Endothelial cell of umbilical vein (primary cell): ENCODE data around the gene EDNRB. TPM values are rescaled to one million over a fixed set of nuclear protein-coding genes. Genes with fewer than 3 reads are reported as not detected.

ENCODE experiments used
- BruUV-seq: library from RNA; stranded (reverse); fragments of 400-500 nt; replicated peaks from 2 replicates; lab custom pipeline; 2021; lab: Mats Ljungman, UMichigan
- CTCF ChIA-PET: fragments of 300-600, 350-600 bp; sonication (Branson Sonifier 250); formaldehyde crosslinking; loops from one replicate; lab custom pipeline; 2021; ENCODE audit warnings: antibody characterized with exemption, inconsistent platforms; lab: Charles Lee
- POLR2A ChIA-PET: fragments of 300-600, 350-600 bp; sonication (Branson Sonifier 250); formaldehyde crosslinking; loops from one replicate; lab custom pipeline; 2021; ENCODE audit warnings: antibody characterized with exemption, inconsistent platforms; lab: Charles Lee
- DNase-seq: peaks from one replicate; pipeline ENCODE4 v3.0.0-alpha.2; 2011; ENCODE audit warnings: low read depth, low spot score
- FAIRE-seq: peaks from 2 replicates; lab custom pipeline; 2011; peaks lifted over from hg19 to GRCh38; lab: Jason Lieb, UNC
- H2AFZ ChIP-seq: 2 replicates; pipeline ENCODE4 v1.6.0; 2012; ENCODE audit warnings: low read depth, low read length, control low read depth, inconsistent platforms
- H3K27ac ChIP-seq: 2 replicates; pipeline ENCODE4 v1.5.1; 2011; ENCODE audit warnings: low read depth, mild to moderate bottlenecking, control low read depth, low read length, moderate library complexity; ENCODE audit not compliant: insufficient read depth
- H3K27me3 ChIP-seq, 2 experiments: 2 replicates each; pipeline versions ENCODE4 v1.6.0 to v1.6.1; 2011; ENCODE audit warnings: low read length in 2 of 2, mixed read lengths in 1 of 2; ENCODE audit not compliant: control insufficient read depth in 2 of 2, insufficient read depth in 2 of 2
- H3K36me3 ChIP-seq, 2 experiments: 2 replicates in 1 of 2; 3 replicates in 1 of 2; pipeline ENCODE4 v1.5.1; 2011; ENCODE audit warnings: low read length in 2 of 2, mild to moderate bottlenecking in 1 of 2, moderate library complexity in 1 of 2; ENCODE audit not compliant: control insufficient read depth in 2 of 2, insufficient read depth in 2 of 2; ENCODE audit errors: extremely low read depth in 1 of 2
- H3K4me1 ChIP-seq: 3 replicates; pipeline ENCODE4 v1.5.1; 2011; ENCODE audit warnings: mild to moderate bottlenecking, low read length; ENCODE audit not compliant: control insufficient read depth, insufficient read depth; ENCODE audit errors: extremely low read depth
- H3K4me2 ChIP-seq: 2 replicates; pipeline ENCODE4 v1.6.1; 2011; ENCODE audit warnings: low read length, control low read depth, mixed read lengths; ENCODE audit not compliant: insufficient read depth
- H3K4me3 ChIP-seq, 3 experiments: fragments of 200-600 bp in 1 of 3; sonication (generic), shearing (Covaris generic) in 1 of 3; replicated peaks in 1 of 3; 2 replicates each; pipeline ENCODE4 v1.5.1; 2011 to 2016; ENCODE audit warnings: control low read depth in 3 of 3, low read length in 3 of 3, mild to moderate bottlenecking in 2 of 3, inconsistent platforms in 1 of 3, low read depth in 1 of 3, moderate library complexity in 1 of 3; ENCODE audit not compliant: insufficient read depth in 1 of 3
- H3K79me2 ChIP-seq: 2 replicates; pipeline ENCODE4 v1.6.0; 2012; ENCODE audit warnings: low read length, inconsistent platforms; ENCODE audit not compliant: control insufficient read depth, insufficient read depth
- H3K9ac ChIP-seq: replicated peaks from 2 replicates; pipeline ENCODE3; 2011; ENCODE audit warnings: low read length, control low read depth; ENCODE audit not compliant: insufficient read depth; ENCODE audit errors: extremely low read depth
- H3K9me1 ChIP-seq: replicated peaks from 3 replicates; pipeline ENCODE4 v1.6.0; 2011; ENCODE audit warnings: mild to moderate bottlenecking, low read length; ENCODE audit not compliant: control insufficient read depth, insufficient read depth; ENCODE audit errors: extremely low read depth
- H3K9me3 ChIP-seq: replicated peaks from 2 replicates; pipeline ENCODE4 v1.5.1; 2012; ENCODE audit warnings: low read length, inconsistent platforms; ENCODE audit not compliant: control insufficient read depth, insufficient read depth
- H4K20me1 ChIP-seq: replicated peaks from 2 replicates; pipeline ENCODE3; 2011; ENCODE audit warnings: mild to moderate bottlenecking, low read length; ENCODE audit not compliant: control insufficient read depth, insufficient read depth; ENCODE audit errors: extremely low read depth
- EZH2 ChIP-seq: IDR thresholded peaks from 2 replicates; pipeline ENCODE4 v1.6.1; 2012; ENCODE audit warnings: borderline replicate concordance, low read depth, mild to moderate bottlenecking, moderate library complexity, low read length, inconsistent platforms; ENCODE audit not compliant: severe bottlenecking
- FOS ChIP-seq: IDR thresholded peaks from 2 replicates; pipeline ENCODE4 v1.6.1; 2011; ENCODE audit warnings: mild to moderate bottlenecking, low read length, moderate library complexity, borderline replicate concordance; ENCODE audit not compliant: insufficient read depth
- GATA2 ChIP-seq: IDR thresholded peaks from 2 replicates; pipeline ENCODE4 v1.7.0; 2011; ENCODE audit warnings: low read depth, mild to moderate bottlenecking, moderate library complexity, mixed read lengths, low read length; ENCODE audit not compliant: insufficient read length, insufficient read depth
- MYC ChIP-seq: IDR thresholded peaks from one replicate; pipeline ENCODE4 v1.6.1; 2011; ENCODE audit warnings: mild to moderate bottlenecking, low read depth, low read length
- POLR2A ChIP-seq: IDR thresholded peaks from 2 replicates; pipeline ENCODE4 v1.6.1; 2012; ENCODE audit warnings: low read depth, mild to moderate bottlenecking, control low read depth, low read length
- POLR2AphosphoS5 ChIP-seq: IDR thresholded peaks from 2 replicates; pipeline ENCODE4 v1.6.1; 2012; ENCODE audit warnings: low read depth, mild to moderate bottlenecking, control low read depth, low read length, moderate library complexity; ENCODE audit not compliant: insufficient read depth
- dilution Hi-C: fragments of 300-500 bp; cut with MboI; formaldehyde crosslinking; loops from one replicate; pipeline ENCODE4 v1.15.0; 2019; ENCODE audit warnings: low sequenced_read_pairs; ENCODE audit not compliant: extremely low pct_ligation_motif_present
- intact Hi-C: fragments of 100-400 bp; cut with micrococcal nuclease; formaldehyde crosslinking; loops from one replicate; pipeline ENCODE4 v1.10.0; 2022
- polyA plus RNA-seq, 4 experiments: library from polyadenylated mRNA; depleted of rRNA in 3 of 4; stranded (reverse) in 3 of 4; unstranded in 1 of 4; fragments of >200 nt; gene quantifications; 2 replicates each; pipeline versions ENCODE4 v1.2.1 to v1.2.3, GENCODE V29; 2011 to 2012; ENCODE audit warnings: missing spikeins in 1 of 4
- total RNA-seq: library from RNA; stranded (reverse); gene quantifications from 2 replicates; pipeline ENCODE4 v1.2.3, GENCODE V29; 2021
- TF ChIP-seq, protein P1 (sequence below): IDR thresholded peaks from 2 replicates; pipeline ENCODE4 v1.6.1; 2011; ENCODE audit not compliant: insufficient read depth, insufficient read length
- TF ChIP-seq, protein P2 (sequence below), 2 donors: IDR thresholded peaks; 1 replicate in 1 of 2; 2 replicates in 1 of 2; pipeline ENCODE4 v1.5.1; 2011; ENCODE audit warnings: low read length in 2 of 2, mild to moderate bottlenecking in 2 of 2, moderate library complexity in 2 of 2, control low read depth in 1 of 2, inconsistent platforms in 1 of 2, low read depth in 1 of 2; ENCODE audit not compliant: insufficient read depth in 1 of 2; ENCODE audit errors: extremely low read depth in 1 of 2

EDNRB gene
- total and polyA plus RNA-seq, 2 donors (not counting 3 experiments of a cell fraction or from before 2014, with no cell fraction given): 1.3 to 2.3 TPM

- no peak overlapping the region for H3K4me2 ChIP-seq
- DNase-seq (no peak), FAIRE-seq (no peak)
- no peaks in the 10 kb centered on the region for H3K9me3 ChIP-seq
- H3K4me3 ChIP-seq: no peak overlapping the region
- BruUV-seq: no TSS peak
- intact Hi-C loops (no loop called here), dilution Hi-C loops (no loop called here)
- no peaks in the 10 kb centered on the region for H3K36me3 ChIP-seq
- H3K4me1 ChIP-seq: no peaks in the 10 kb centered on the region
- H3K27me3 ChIP-seq: no peaks in the 10 kb centered on the region
- TF ChIP-seq, protein P1, sequence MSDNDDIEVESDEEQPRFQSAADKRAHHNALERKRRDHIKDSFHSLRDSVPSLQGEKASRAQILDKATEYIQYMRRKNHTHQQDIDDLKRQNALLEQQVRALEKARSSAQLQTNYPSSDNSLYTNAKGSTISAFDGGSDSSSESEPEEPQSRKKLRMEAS: no peak
- TF ChIP-seq, protein P2, sequence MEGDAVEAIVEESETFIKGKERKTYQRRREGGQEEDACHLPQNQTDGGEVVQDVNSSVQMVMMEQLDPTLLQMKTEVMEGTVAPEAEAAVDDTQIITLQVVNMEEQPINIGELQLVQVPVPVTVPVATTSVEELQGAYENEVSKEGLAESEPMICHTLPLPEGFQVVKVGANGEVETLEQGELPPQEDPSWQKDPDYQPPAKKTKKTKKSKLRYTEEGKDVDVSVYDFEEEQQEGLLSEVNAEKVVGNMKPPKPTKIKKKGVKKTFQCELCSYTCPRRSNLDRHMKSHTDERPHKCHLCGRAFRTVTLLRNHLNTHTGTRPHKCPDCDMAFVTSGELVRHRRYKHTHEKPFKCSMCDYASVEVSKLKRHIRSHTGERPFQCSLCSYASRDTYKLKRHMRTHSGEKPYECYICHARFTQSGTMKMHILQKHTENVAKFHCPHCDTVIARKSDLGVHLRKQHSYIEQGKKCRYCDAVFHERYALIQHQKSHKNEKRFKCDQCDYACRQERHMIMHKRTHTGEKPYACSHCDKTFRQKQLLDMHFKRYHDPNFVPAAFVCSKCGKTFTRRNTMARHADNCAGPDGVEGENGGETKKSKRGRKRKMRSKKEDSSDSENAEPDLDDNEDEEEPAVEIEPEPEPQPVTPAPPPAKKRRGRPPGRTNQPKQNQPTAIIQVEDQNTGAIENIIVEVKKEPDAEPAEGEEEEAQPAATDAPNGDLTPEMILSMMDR (IDR thresholded peaks at IDR 0.05; ENCODE audit: extremely low read depth in 1 of 2, insufficient read depth in 1 of 2, low read depth in 1 of 2, low read length in 2 of 2): no peak
- TF ChIP-seq POLR2A: no peak
- no peak for TF ChIP-seq GATA2
- TF ChIP-seq POLR2AphosphoS5: no peak
- TF ChIP-seq EZH2: no peak
- no peak for TF ChIP-seq FOS
- TF ChIP-seq MYC: no peak
- no peak overlapping the region for H3K9ac ChIP-seq
- no peaks in the 10 kb centered on the region for H4K20me1 ChIP-seq
- ChIA-PET POLR2A (no interaction called here), CTCF (interaction anchor here (1.0 kb wide), 2 partner anchors 26 to 250 kb away, joined by 3 to 5 read pairs; no protein-coding TSS in a partner anchor)
- H3K9me1 ChIP-seq: no peaks in the 10 kb centered on the region
- no peaks in the 10 kb centered on the region for H3K79me2 ChIP-seq
- H3K27ac ChIP-seq: no peak overlapping the region
- H2AFZ ChIP-seq: no peak overlapping the region
Observed at GRCh38 chr13:77871596-77871995, 47.0 kb downstream of the EDNRB start.
